H1 (cell line): ENCODE data around the gene GAB2. TPM values are rescaled to one million over a fixed set of nuclear protein-coding genes. Genes with fewer than 3 reads are reported as not detected.

Experiments used
- CTCF ChIA-PET: fragments of 300-600 bp; sonication (Branson Sonifier 250); formaldehyde crosslinking; loops from one replicate; lab custom pipeline; 2021; ENCODE audit not compliant: partially characterized antibody; lab: Charles Lee
- POLR2A ChIA-PET: fragments of 300-600 bp; sonication (Branson Sonifier 250); formaldehyde crosslinking; loops from one replicate; lab custom pipeline; 2021; ENCODE audit warnings: inconsistent platforms; ENCODE audit not compliant: partially characterized antibody; lab: Charles Lee
- DNase-seq, 2 experiments: peaks; one replicate each; pipeline versions ENCODE4 v3.0.0 to v3.0.0-alpha.2; 2010 to 2022; ENCODE audit warnings: low spot score in 2 of 2, low read depth in 1 of 2, mixed read lengths in 1 of 2
- FAIRE-seq: peaks from 2 replicates; lab custom pipeline; 2011; peaks lifted over from hg19 to GRCh38; lab: Jason Lieb, UNC
- H2AFZ ChIP-seq: 2 replicates; pipeline ENCODE4 v1.8.1; 2012; ENCODE audit warnings: low read length, inconsistent platforms
- H2AK5ac ChIP-seq: 2 replicates; pipeline ENCODE4 v1.6.1; 2013; ENCODE audit warnings: low read depth, low read length
- H2BK120ac ChIP-seq: replicated peaks from 2 replicates; pipeline ENCODE3; 2013; ENCODE audit warnings: low read depth, low read length, inconsistent platforms
- H2BK12ac ChIP-seq: 2 replicates; pipeline ENCODE4 v1.6.1; 2013; ENCODE audit warnings: low read depth, low read length
- H2BK15ac ChIP-seq: 2 replicates; pipeline ENCODE4 v1.6.1; 2013; ENCODE audit warnings: low read length
- H2BK20ac ChIP-seq: 2 replicates; pipeline ENCODE4 v1.6.1; 2013; ENCODE audit warnings: low read length
- H2BK5ac ChIP-seq: 2 replicates; pipeline ENCODE4 v1.6.1; 2013; ENCODE audit warnings: low read depth, low read length
- H3K14ac ChIP-seq: 2 replicates; pipeline ENCODE4 v1.6.1; 2013; ENCODE audit warnings: inconsistent platforms; ENCODE audit not compliant: insufficient read length
- H3K18ac ChIP-seq: 2 replicates; pipeline ENCODE4 v1.6.1; 2013; ENCODE audit warnings: low read length; ENCODE audit errors: extremely low read depth
- H3K23ac ChIP-seq: 2 replicates; pipeline ENCODE4 v1.6.1; 2013; ENCODE audit warnings: inconsistent platforms; ENCODE audit not compliant: insufficient read length
- H3K23me2 ChIP-seq: 2 replicates; pipeline ENCODE4 v1.6.1; 2013; ENCODE audit warnings: low read depth, low read length
- H3K27ac ChIP-seq: 2 replicates; pipeline ENCODE4 v1.6.1; 2011; ENCODE audit warnings: low read depth, low read length, inconsistent platforms
- H3K27me3 ChIP-seq, 4 experiments: replicated peaks in 1 of 4; 1 replicate in 1 of 4; 2 replicates in 3 of 4; pipeline versions ENCODE4 v1.6.1 to v1.8.1; 2011 to 2013; ENCODE audit warnings: low read length in 3 of 4, mild to moderate bottlenecking in 3 of 4, inconsistent platforms in 2 of 4, mixed read lengths in 2 of 4, moderate library complexity in 1 of 4; ENCODE audit not compliant: control insufficient read depth in 3 of 4, insufficient read depth in 3 of 4; ENCODE audit errors: extremely low read depth in 1 of 4
- H3K36me3 ChIP-seq, 4 experiments: 2 replicates each; pipeline versions ENCODE4 v1.6.1 to v1.8.1; 2011 to 2013; ENCODE audit warnings: mild to moderate bottlenecking in 4 of 4, low read length in 3 of 4, moderate library complexity in 2 of 4, control low read depth in 1 of 4, inconsistent platforms in 1 of 4; ENCODE audit not compliant: insufficient read depth in 4 of 4, control insufficient read depth in 2 of 4
- H3K4ac ChIP-seq: replicated peaks from 2 replicates; pipeline ENCODE3; 2013; ENCODE audit warnings: low read length, low read depth, mixed read lengths, inconsistent platforms; ENCODE audit not compliant: insufficient read length
- H3K4me1 ChIP-seq, 4 experiments: replicated peaks in 1 of 4; 1 replicate in 1 of 4; 2 replicates in 3 of 4; pipeline versions ENCODE4 v1.6.1 to v1.8.1; 2011 to 2013; ENCODE audit warnings: low read length in 3 of 4, inconsistent platforms in 2 of 4, mixed read lengths in 1 of 4; ENCODE audit not compliant: insufficient read depth in 4 of 4, control insufficient read depth in 3 of 4
- H3K4me2 ChIP-seq, 2 experiments: 2 replicates each; pipeline versions ENCODE4 v1.6.1 to v1.8.1; 2011 to 2013; ENCODE audit warnings: low read depth in 2 of 2, low read length in 2 of 2, control low read depth in 1 of 2, inconsistent platforms in 1 of 2, mild to moderate bottlenecking in 1 of 2; ENCODE audit not compliant: insufficient read depth in 1 of 2
- H3K4me3 ChIP-seq, 4 experiments: fragments of 200-600, 300-600 bp in 1 of 4; sonication (generic), shearing (Covaris generic), sonication (Bioruptor Twin) in 1 of 4; 2 replicates each; pipeline versions ENCODE4 v1.5.1 to v1.8.1; 2011 to 2016; ENCODE audit warnings: low read length in 4 of 4, low read depth in 3 of 4, control low read depth in 2 of 4, inconsistent platforms in 2 of 4, mild to moderate bottlenecking in 2 of 4, mixed read lengths in 1 of 4, moderate library complexity in 1 of 4; ENCODE audit not compliant: insufficient read depth in 2 of 4; ENCODE audit errors: extremely low read depth in 1 of 4
- H3K56ac ChIP-seq: replicated peaks from 2 replicates; pipeline ENCODE3; 2013; ENCODE audit warnings: low read depth, mild to moderate bottlenecking, mixed read lengths, low read length, inconsistent platforms; ENCODE audit not compliant: insufficient read length
- H3K79me1 ChIP-seq: 2 replicates; pipeline ENCODE4 v1.6.1; 2013; ENCODE audit warnings: low read depth, low read length, control low read depth
- H3K79me2 ChIP-seq, 2 experiments: 2 replicates each; pipeline versions ENCODE4 v1.6.1 to v1.8.1; 2012 to 2013; ENCODE audit warnings: low read length in 2 of 2, mild to moderate bottlenecking in 2 of 2, inconsistent platforms in 1 of 2; ENCODE audit not compliant: insufficient read depth in 2 of 2, control insufficient read depth in 1 of 2
- H3K9ac ChIP-seq, 4 experiments: replicated peaks in 1 of 4; 1 replicate in 1 of 4; 2 replicates in 3 of 4; pipeline versions ENCODE4 v1.6.1 to v1.8.1; 2011 to 2013; ENCODE audit warnings: low read depth in 3 of 4, low read length in 3 of 4, control low read depth in 2 of 4, mild to moderate bottlenecking in 2 of 4, moderate library complexity in 2 of 4, inconsistent platforms in 1 of 4; ENCODE audit errors: extremely low read depth in 1 of 4
- H3K9me3 ChIP-seq, 2 experiments: 2 replicates each; pipeline versions ENCODE4 v1.6.1 to v1.8.1; 2012 to 2013; ENCODE audit warnings: mild to moderate bottlenecking in 2 of 2, moderate library complexity in 2 of 2, control low read depth in 1 of 2, inconsistent platforms in 1 of 2, low read depth in 1 of 2, low read length in 1 of 2, mixed read lengths in 1 of 2; ENCODE audit not compliant: insufficient read depth in 2 of 2
- H4K20me1 ChIP-seq, 2 experiments: replicated peaks in 1 of 2; 2 replicates each; pipeline versions ENCODE3 to v1.8.1; 2011 to 2013; ENCODE audit warnings: inconsistent platforms in 2 of 2, low read length in 2 of 2, mild to moderate bottlenecking in 1 of 2; ENCODE audit not compliant: insufficient read depth in 2 of 2, control insufficient read depth in 1 of 2
- H4K5ac ChIP-seq: 2 replicates; pipeline ENCODE4 v1.6.1; 2013; ENCODE audit warnings: low read length, low read depth, mixed read lengths, inconsistent platforms; ENCODE audit not compliant: insufficient read length
- H4K8ac ChIP-seq: 2 replicates; pipeline ENCODE4 v1.8.0; 2013; ENCODE audit warnings: mild to moderate bottlenecking, moderate library complexity, low read length, inconsistent platforms; ENCODE audit not compliant: insufficient read depth; ENCODE audit errors: extremely low read depth
- H4K91ac ChIP-seq: replicated peaks from 2 replicates; pipeline ENCODE3; 2013; ENCODE audit warnings: low read length, mixed read lengths, inconsistent platforms; ENCODE audit not compliant: insufficient read length
- ASH2L ChIP-seq: fragments of 200-600, 300-600 bp; sonication (generic); IDR thresholded peaks from one replicate; pipeline ENCODE4 v1.7.1; 2017; ENCODE audit warnings: low read length
- BRCA1 ChIP-seq: IDR thresholded peaks from 2 replicates; pipeline ENCODE4 v1.6.1; 2012; ENCODE audit warnings: low read depth, low read length, improper control_type of control experiment
- CBX8 ChIP-seq: fragments of 300-800, 300-1000 bp; sonication (generic); IDR thresholded peaks from 2 replicates; pipeline ENCODE4 v1.7.1; 2016; ENCODE audit warnings: low read depth, low read length, borderline replicate concordance
- CEBPB ChIP-seq: IDR thresholded peaks from 2 replicates; pipeline ENCODE4 v1.6.1; 2012; ENCODE audit warnings: low read depth, low read length
- CTCF ChIP-seq, 3 experiments: IDR thresholded peaks; 1 replicate in 2 of 3; 2 replicates in 1 of 3; pipeline versions ENCODE4 v1.5.1 to v1.6.1; 2011; ENCODE audit warnings: low read length in 3 of 3, mild to moderate bottlenecking in 3 of 3, inconsistent platforms in 2 of 3, low read depth in 1 of 3, moderate library complexity in 1 of 3; ENCODE audit not compliant: insufficient read depth in 1 of 3; ENCODE audit errors: control extremely low read depth in 1 of 3
- EP300 ChIP-seq, 2 experiments: IDR thresholded peaks; 1 replicate in 1 of 2; 2 replicates in 1 of 2; pipeline ENCODE4 v1.6.1; 2011 to 2012; ENCODE audit warnings: low read depth in 2 of 2, low read length in 2 of 2, mild to moderate bottlenecking in 2 of 2, borderline replicate concordance in 1 of 2, inconsistent platforms in 1 of 2, moderate library complexity in 1 of 2
- MAFK ChIP-seq: IDR thresholded peaks from 2 replicates; pipeline ENCODE4 v1.6.1; 2012; ENCODE audit warnings: low read depth, mild to moderate bottlenecking, improper control_type of control experiment, low read length
- POU5F1 ChIP-seq: IDR thresholded peaks from 2 replicates; pipeline ENCODE4 v1.6.1; 2011; ENCODE audit warnings: low read depth, mild to moderate bottlenecking, low read length, moderate library complexity
- RBBP5 ChIP-seq: IDR thresholded peaks from 2 replicates; pipeline ENCODE4 v1.7.1; 2012; ENCODE audit warnings: low read depth, mild to moderate bottlenecking, inconsistent platforms, low read length, moderate library complexity, borderline replicate concordance
- TAF1 ChIP-seq: IDR thresholded peaks from 2 replicates; pipeline ENCODE4 v1.6.1; 2011; ENCODE audit warnings: mild to moderate bottlenecking, low read depth, low read length
- TAF7 ChIP-seq: optimal IDR thresholded peaks from 2 replicates; pipeline ENCODE3; 2011; ENCODE audit warnings: low read depth, mild to moderate bottlenecking, inconsistent platforms, low read length, moderate library complexity, borderline replicate concordance
- YY1 ChIP-seq: IDR thresholded peaks from 2 replicates; pipeline ENCODE4 v1.6.1; 2011; ENCODE audit warnings: low read depth, mild to moderate bottlenecking, low read length
- WGBS, 2 experiments: shearing (Covaris generic) in 1 of 2; methylation state at CpG; one replicate each; pipeline versions ENCODE4 v1.1.6 to v1.1.7; 2013 to 2015; ENCODE audit warnings: low lambda C conversion rate in 2 of 2, mixed read lengths in 2 of 2, inconsistent platforms in 1 of 2, low coverage in 1 of 2, missing lambda C conversion rate in 1 of 2; ENCODE audit not compliant: insufficient replicate concordance in 2 of 2, insufficient coverage in 1 of 2, insufficient read length in 1 of 2; ENCODE audit errors: extremely low coverage in 1 of 2, missing lambda C conversion rate in 1 of 2; 5-methylcytosine and 5-hydroxymethylcytosine counted together
- polyA plus RNA-seq, 7 experiments: library from polyadenylated mRNA; depleted of rRNA in 3 of 7; stranded (reverse) in 5 of 7; unstranded in 2 of 7; fragments of >200 nt in 5 of 7; fragments of 200-250 nt in 2 of 7; gene quantifications; 1 replicate in 5 of 7; 2 replicates in 1 of 7; 4 replicates in 1 of 7; pipeline versions ENCODE4 v1.2.1 to v1.2.3, GENCODE V29; 2011 to 2013; ENCODE audit warnings: missing spikeins in 2 of 7, mixed read lengths in 2 of 7
- total RNA-seq: library from RNA; stranded (reverse); fragmentation: NEBNext Ultra II Directional; extraction: Animal tissue kit (Norgen Biotek cat#: 25700); gene quantifications from 2 replicates; pipeline ENCODE4 v1.2.1, GENCODE V29; 2021

GAB2 gene
- total and polyA plus RNA-seq, 2 of the 8 experiments (the other 6 are each of a cell fraction or from before 2014, with no cell fraction given) = 6.3 to 14.0 TPM

DNA sequence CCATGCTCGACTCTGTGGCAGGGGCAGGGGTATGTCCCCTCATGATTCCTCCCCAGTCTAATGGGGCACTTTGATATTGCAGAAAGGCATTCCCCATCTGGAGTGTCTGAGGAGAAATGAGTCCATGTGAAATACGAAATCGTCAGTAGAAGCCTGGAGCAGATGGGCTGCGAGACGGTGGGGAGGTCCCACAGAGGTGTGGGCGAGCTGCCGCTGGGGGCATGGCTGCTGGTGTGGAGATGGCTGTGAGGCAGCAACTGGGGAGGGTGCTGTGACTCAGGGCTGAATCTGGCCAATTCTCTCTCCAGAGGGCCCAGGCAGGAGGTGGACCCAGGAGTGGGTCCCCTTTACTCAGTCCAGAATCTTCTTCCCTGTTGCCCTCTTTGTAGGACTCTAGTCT is 240.4 kb downstream of the GAB2 start:
- Histone ChIP-seq H2BK5ac (no peak overlapping the region), H2AFZ (no peak overlapping the region)
- TF ChIP-seq BRCA1 (no peak), ASH2L (no peak), YY1 (no peak), TAF7 (no peak), CBX8 (no peak), POU5F1 (no peak), RBBP5 (no peak), MAFK (no peak), CEBPB (no peak), TAF1 (no peak), EP300 (IDR thresholded peaks at IDR 0.05; ENCODE audit: borderline replicate concordance in 1 of 2, low read depth in 2 of 2, low read length in 2 of 2) (no peak), CTCF (IDR thresholded peaks at IDR 0.05; ENCODE audit: control extremely low read depth in 1 of 3, insufficient read depth in 1 of 3, low read depth in 1 of 3, low read length in 3 of 3) (no peak)

More for the DNA sequence above, 240.4 kb downstream of the GAB2 start:
- Histone ChIP-seq H3K9ac (no peak overlapping the region), H3K23me2 (0 out of 2 replicates have a peak, but pooled peaks cover 2% of the 10 kb centered on the region), H3K23ac (no peak overlapping the region), H3K79me1 (no peaks in the 10 kb centered on the region), H3K4me1 (peaks cover 0 to 2% (median 0%) of the 10 kb centered on the region in 4 experiments; a peak in 1 of 7 replicates), H2BK12ac (no peak overlapping the region), H3K27me3 (no peaks in the 10 kb centered on the region), H3K18ac (no peak overlapping the region), H2BK20ac (no peak overlapping the region), H3K36me3 (no peaks in the 10 kb centered on the region), H4K20me1 (no peaks in the 10 kb centered on the region), H3K27ac (no peak overlapping the region), H4K91ac (no peak overlapping the region), H2BK120ac (no peak overlapping the region), H3K9me3 (no peaks in the 10 kb centered on the region), H3K14ac (no peak overlapping the region), H3K4me3 (no peak overlapping the region), H2AK5ac (no peak overlapping the region), H3K4ac (no peak overlapping the region), H3K4me2 (no peak overlapping the region), H3K79me2 (no peaks in the 10 kb centered on the region), H4K5ac (no peak overlapping the region), H3K56ac (no peak overlapping the region), H4K8ac (no peak overlapping the region), H2BK15ac (no peak overlapping the region)
- CTCF ChIA-PET = interaction anchor here (1.1 kb wide), 1 partner anchor 24 kb away, joined by 3 read pairs; no protein-coding TSS in a partner anchor
- no peak for DNase-seq
- no peak for FAIRE-seq
- 91% methylated on average over 7 of the region's 7 CpGs; no CpG with 5 or more reads in 1 of the 2 experiments for WGBS, 2 experiments
- POLR2A ChIA-PET = no interaction called here
